GM21717 (cell line): Measurements from ENCODE around the gene RFLNA.
"Not testable (repeated sequence)": the region's sequence is repeated elsewhere in the genome, so short reads cannot be mapped to it uniquely, and the experiment has no call there.

Experiments
- ATAC-seq: cut with Tn5 transposase; IDR thresholded peaks from one replicate; pipeline ENCODE4 v1.9.1; 2021; ENCODE audit warnings: mild to moderate bottlenecking, moderate library complexity; ENCODE audit not compliant: unreplicated experiment

Gene RFLNA

GRCh38 chr12:124282287-124282686 lies 12.6 kb upstream of the RFLNA start:
- no peak for ATAC-seq

- no peak for ATAC-seq
Measured at GRCh38 chr12:124283326-124283725, 11.6 kb upstream of the RFLNA start.

GRCh38 chr12:124284368-124284767 lies 10.5 kb upstream of the RFLNA start:
- ATAC-seq = no peak

- no peak for ATAC-seq
Measured at GRCh38 chr12:124286414-124286813, 8.5 kb upstream of the RFLNA start.

DNA sequence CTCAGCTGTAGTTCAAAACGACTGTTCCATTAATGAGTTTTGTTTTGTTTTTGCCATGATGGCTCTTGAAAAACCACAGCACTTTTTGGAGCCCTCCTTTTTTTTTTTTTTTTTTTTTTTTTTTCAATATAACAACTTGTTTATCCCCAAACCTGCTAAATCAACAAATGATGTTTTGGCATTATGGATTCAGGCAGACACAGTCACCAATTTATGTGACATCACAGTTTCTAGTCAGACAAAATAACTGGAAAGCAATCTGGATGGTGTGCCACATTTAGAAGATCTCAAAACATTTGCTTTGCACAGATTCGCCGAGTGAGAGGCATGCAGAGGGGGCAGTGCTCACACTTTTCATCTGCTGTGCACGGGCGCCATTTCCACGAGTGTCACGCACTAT lies 7.9 kb upstream of the RFLNA start:
- no peak for ATAC-seq

DNA sequence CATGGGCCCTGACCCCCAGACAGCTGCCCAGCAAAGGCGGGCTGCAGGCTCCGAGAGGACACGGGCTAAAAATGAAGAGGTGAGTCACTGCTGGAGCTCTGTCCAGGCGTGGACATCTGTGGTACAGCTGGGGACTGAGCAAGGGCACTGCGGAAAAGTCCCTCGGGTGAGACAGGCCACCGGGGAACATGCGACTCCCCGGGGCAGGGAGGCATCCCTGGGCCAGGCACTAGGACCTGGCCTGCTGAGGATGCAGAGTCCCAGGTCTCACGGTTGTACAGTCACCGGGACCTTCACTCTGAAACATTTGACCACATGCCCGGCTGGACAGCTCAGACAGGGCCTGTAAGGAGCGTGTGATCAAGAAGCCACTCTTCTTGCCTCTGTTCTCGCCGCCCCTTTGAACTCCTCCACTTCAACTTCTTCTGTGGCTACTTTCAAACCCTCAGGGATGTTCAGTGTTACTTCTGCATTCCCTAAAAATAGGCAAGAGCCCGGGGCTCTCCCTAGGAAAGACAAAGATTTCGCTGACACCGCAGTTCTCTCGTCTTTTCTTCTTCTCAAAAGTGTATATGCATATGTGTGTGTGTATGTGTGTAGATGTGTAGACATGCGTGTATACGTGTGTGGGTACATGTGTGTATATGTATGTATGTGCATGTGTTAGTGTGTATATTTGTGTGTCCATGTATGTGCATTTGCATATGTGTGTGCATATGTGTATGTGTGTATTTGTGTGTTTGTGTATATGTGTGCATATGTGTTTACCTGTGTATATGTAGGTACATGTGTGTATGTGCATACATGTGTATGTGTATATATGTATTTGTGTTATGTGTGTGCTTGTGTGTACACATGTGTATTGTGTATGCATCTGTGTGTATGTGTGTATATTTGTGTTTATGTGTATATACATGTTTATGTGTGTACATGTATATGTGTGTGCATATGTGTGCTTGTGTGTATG lies 5.0 kb upstream of the RFLNA start:
- ATAC-seq = no peak

GRCh38 chr12:124292385-124292784 lies 2.5 kb upstream of the RFLNA start:
- no peak for ATAC-seq

DNA sequence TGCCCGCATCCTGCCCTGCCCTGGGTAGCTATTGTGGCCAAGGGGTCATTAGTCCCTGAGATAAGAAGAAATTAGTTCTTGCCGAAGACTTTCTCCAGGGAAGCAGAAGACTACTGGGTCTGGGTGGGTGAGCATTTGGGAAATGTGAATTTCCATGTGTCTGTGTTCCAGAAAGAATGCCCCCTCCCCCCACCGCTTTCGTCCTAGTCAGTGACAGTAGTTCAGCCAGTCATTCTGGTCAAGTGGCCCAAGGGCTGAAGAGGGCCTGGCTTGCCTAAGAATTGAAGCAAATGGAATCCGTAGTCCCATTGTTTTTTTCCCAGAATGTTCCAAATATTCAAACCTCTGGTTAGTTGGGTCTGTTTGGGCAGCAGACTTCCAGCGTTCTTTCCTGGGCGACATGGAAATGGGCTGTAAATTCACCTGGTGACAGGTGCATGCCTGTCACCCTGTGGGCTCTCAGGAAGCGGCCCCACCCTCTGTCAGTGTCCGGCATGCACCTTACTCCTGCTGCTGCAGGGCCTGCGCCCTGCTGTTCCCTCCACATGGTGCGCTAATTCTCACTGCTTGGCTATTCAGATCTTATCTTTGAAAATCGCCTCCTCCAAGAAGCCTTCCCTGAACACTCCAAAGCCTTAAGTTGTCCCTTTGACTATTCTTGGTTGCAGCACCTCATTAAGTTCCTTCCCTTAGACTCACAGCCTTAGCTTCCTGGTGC lies 1.4 kb upstream of the RFLNA start:
- no peak for ATAC-seq

- ATAC-seq = no peak
Measured at GRCh38 chr12:124295431-124296058, 652 bp downstream of the RFLNA start.

- ATAC-seq = no peak
Measured at GRCh38 chr12:124296295-124296915, 1.5 kb downstream of the RFLNA start.

DNA sequence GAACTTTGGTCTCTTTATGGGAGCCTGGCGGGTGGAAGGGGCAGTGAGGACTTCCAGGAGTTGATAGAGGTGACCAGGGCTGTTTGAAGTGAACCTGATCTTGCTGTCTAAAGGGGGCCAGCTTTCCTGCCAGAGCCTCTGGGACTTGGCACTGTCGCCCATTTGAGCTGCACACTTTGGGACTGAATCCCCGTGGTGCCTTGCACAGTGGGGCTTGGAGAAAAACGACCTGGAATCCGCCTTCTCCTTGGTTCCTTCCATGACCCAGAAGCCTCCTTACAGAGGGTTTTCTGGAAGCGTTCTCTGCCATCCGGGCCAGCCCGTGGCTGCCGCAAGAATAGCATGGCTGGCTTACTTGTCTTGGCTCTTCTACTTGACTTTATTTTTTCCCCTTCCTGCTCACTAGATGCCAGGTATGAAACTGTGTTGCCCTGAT lies 2.0 kb downstream of the RFLNA start:
- no peak for ATAC-seq

GRCh38 chr12:124297389-124297788 lies 2.5 kb downstream of the RFLNA start:
- ATAC-seq = no peak

- no peak for ATAC-seq
Measured at GRCh38 chr12:124297856-124298255, 3.0 kb downstream of the RFLNA start.

GRCh38 chr12:124298685-124299410 lies 4.0 kb downstream of the RFLNA start:
- no peak for ATAC-seq

DNA sequence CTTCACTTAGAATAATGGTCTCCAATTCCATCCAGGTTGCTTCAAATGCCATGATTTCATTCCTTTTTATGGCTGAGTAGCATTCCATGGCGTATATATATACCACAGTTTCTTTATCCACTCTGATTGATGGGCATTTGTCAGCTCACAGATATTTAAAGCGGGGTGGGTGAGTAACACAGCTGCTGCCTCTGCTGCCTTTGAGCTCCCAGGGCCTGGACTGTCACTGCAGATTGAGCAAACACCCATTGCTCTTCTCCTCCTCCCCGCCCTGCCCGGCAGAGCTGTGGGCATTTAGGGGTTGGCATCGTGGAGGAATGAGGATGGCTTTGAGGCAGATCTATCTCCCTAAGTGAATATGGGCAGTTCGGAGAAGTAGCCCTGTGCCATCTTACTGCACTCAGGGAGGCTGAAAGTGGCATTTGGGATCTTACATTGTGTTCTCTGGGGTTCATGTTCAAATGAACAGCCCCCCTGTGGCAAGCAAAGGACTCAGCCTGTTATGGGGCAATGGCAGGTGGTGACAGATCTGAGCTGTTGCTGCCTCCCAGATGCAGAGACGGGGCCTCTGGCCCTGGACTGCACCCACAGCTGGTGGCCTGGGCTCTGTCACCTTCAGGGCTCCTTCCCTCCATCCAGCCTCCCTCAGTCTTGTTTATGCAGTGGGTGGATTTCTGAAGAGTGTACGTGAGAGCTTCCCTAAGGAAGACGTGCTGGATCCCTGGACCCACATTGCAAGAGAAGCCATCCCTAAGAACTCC lies 4.9 kb downstream of the RFLNA start:
- ATAC-seq = no peak

DNA sequence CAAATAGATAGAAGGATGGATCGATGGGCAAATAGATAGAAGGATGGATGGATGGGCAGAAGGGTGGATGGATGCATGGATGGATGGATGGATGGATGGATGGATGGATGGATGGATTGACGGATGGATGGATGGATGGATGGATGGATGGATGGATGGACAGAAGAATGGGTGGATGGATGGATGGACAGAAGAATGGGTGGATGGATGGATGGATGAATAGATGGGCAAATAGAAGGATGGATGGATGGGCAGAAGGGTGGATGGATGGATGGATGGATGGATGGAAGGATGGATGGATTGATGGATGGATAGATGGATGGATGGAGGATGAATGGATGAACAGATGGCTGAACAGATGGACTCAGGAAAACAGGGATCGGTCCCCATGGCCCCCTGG lies 5.8 kb downstream of the RFLNA start:
- not testable (repeated sequence) for ATAC-seq

- no peak for ATAC-seq
Measured at GRCh38 chr12:124301084-124301654, 6.3 kb downstream of the RFLNA start.

- ATAC-seq = no peak
Measured at GRCh38 chr12:124302241-124302806, 7.4 kb downstream of the RFLNA start.
